Measurements from ENCODE around the gene THEM4. TPM values are rescaled to one million over a fixed set of nuclear protein-coding genes. Genes with fewer than 3 reads are reported as not detected.

The THEM4 gene
- 10 to 100 TPM in 1 of 6 donors, 1 to 10 TPM in 5; 6.1 to 11.3 (median 8.0) TPM for total RNA-seq
- 10 to 100 TPM; 17.8 to 27.8 TPM for polyA plus RNA-seq

DNA sequence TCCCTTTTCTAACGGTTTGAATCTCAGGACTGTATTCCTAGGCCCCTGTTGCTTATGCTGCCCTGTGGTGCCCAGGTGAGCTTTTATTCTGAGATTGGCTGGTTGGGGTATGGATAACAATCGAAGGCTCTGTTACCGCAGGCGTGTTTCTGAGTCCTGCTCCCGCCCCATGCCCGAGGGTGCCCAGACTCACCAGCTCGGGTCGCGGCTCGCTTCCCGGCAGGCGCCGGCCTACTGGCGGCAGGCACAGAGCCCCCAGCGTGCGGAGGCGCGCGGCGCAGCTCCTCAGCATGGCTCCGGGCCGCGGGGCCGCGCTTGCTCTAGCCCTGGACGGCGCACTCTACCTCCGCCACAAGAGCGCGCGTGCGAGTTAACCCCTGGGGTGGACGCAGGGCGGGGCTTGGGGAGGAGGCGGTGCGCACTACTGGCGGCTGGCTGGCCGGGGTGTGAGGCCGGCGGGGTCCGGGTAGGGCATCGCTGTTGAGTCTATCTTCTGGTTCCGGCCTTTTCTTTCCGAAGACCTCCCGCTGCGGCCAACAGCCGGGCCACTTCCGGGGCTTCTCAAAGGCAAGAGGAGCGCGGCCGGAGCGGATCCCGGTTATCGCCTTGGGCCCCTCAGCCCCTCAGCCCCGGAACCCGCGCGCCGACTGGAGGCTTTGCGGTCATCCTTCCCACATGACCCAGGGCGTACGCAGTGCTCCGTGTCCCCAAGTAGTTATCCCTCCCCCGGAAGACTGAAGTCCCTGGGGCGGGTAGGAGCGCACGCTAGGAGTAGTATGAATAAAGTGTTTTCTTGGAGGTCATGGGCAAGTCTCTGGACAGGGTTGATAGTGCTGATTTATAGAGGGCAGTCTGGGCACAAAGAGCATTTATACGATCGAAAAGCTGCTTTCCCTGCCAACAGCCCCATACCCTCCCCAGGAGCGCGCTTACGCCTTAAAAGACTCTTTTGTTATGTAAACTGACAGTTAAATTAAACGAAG is at the start of gene THEM4:
TSS of gene THEM4 (minus strand) at position 345 of the 983 bp plus-strand sequence. CDS start at position 292, 53 bp downstream.
- FAIRE-seq: no peak
- intact Hi-C loops (cut with DNase I): no loop called here

DNA sequence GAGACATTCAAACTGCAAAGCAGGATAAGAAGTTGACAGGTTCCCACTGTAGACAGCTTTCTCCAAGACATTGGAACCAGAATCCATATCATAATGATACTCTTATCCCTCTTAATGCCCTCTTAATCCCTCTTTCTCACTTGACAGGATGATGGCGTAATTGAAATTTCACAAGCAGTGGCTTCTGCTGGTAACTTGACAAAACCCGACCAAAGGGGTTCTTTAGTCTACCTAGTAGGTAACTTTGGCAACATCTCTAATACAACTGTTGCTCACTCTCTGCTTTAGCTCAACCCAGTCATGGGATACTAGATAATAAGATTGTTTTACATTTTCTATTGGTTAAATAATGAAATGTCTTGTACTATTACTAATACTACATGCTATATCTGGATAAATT is 49.6 kb upstream of the THEM4 start:
- DNase-seq (no peak), ATAC-seq (no peak), FAIRE-seq (no peak)
- Histone ChIP-seq H3K36me3 (no peaks in the 10 kb centered on the region), H3K4me3 (no peak overlapping the region), H3K9me3 (no peaks in the 10 kb centered on the region), H3K4me1 (peaks cover 0 to 3% (median 0%) of the 10 kb centered on the region in 3 donors), H3K27me3 (no peaks in the 10 kb centered on the region), H3K27ac (no peak overlapping the region)
- intact Hi-C loops (cut with DNase I): no loop called here
- TF ChIP-seq, protein P1, sequence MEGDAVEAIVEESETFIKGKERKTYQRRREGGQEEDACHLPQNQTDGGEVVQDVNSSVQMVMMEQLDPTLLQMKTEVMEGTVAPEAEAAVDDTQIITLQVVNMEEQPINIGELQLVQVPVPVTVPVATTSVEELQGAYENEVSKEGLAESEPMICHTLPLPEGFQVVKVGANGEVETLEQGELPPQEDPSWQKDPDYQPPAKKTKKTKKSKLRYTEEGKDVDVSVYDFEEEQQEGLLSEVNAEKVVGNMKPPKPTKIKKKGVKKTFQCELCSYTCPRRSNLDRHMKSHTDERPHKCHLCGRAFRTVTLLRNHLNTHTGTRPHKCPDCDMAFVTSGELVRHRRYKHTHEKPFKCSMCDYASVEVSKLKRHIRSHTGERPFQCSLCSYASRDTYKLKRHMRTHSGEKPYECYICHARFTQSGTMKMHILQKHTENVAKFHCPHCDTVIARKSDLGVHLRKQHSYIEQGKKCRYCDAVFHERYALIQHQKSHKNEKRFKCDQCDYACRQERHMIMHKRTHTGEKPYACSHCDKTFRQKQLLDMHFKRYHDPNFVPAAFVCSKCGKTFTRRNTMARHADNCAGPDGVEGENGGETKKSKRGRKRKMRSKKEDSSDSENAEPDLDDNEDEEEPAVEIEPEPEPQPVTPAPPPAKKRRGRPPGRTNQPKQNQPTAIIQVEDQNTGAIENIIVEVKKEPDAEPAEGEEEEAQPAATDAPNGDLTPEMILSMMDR (IDR thresholded peaks at IDR 0.05): no peak
- 85 to 94% methylated on average over 2 of the region's 2 CpGs for WGBS, 2 donors

More for the DNA sequence above, at the start of gene THEM4:
- Histone ChIP-seq H3K27ac (peak within 1 kb of the TSS; percentile 86 to 93 (median 90)), H3K9me3 (no peaks in the 10 kb centered on the region), H3K27me3 (no peaks in the 10 kb centered on the region), H3K36me3 (no peaks in the 10 kb centered on the region), H3K4me3 (peak within 1 kb of the TSS; percentile 57 to 71 (median 63)), H3K4me1 (peaks cover 0 to 10% (median 5%) of the 10 kb centered on the region in 3 donors)
- TF ChIP-seq, protein P1 (IDR thresholded peaks at IDR 0.05): peak in 3 of 4 donors; percentile 10 to 27 (median 19)
- ATAC-seq (peak; percentile 97 to 100 (median 98)), DNase-seq (peak; percentile 98 to 99 (median 98))
- 1% methylated on average over 73 of the region's 73 CpGs for whole genome bisulfite sequencing, 2 donors

DNA sequence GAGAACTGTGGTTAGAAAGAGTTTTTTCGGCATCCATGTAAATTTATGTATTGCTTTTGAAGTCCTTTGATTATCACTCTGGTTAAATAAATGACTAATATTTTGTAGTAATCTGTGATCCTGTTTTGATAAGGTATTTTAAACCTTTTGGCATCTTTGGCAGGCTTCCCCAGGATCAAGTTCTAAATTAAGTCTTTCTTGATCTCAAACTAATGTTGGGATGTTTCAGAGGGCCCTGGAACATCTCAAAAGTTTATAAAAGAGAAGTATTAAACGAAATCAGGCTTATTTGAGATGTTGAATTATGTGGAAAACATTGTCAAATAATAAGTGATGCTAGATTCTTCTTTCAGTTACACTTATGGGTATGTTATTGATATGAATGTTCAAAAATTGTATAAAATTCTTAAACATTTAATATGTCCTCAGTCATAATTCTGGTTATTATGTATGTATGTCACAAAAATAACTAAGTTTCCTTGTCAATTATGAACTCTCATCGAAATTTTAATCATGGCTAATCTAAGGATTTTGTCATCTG is 47.7 kb upstream of the THEM4 start:
- H3K9me3 ChIP-seq: no peaks in the 10 kb centered on the region
- WGBS, 2 donors: 58 to 74% methylated on average over 3 of the region's 3 CpGs
- H3K4me3 ChIP-seq: no peak overlapping the region
- no peak for FAIRE-seq
- intact Hi-C loops (cut with DNase I): no loop called here
- no peak for DNase-seq
- H3K27me3 ChIP-seq: no peaks in the 10 kb centered on the region
- no peak for ATAC-seq
- peaks cover 0 to 3% (median 0%) of the 10 kb centered on the region in 3 donors for H3K4me1 ChIP-seq
- TF ChIP-seq, protein P1 (IDR thresholded peaks at IDR 0.05): no peak
- H3K36me3 ChIP-seq: no peaks in the 10 kb centered on the region
- no peak overlapping the region for H3K27ac ChIP-seq

DNA sequence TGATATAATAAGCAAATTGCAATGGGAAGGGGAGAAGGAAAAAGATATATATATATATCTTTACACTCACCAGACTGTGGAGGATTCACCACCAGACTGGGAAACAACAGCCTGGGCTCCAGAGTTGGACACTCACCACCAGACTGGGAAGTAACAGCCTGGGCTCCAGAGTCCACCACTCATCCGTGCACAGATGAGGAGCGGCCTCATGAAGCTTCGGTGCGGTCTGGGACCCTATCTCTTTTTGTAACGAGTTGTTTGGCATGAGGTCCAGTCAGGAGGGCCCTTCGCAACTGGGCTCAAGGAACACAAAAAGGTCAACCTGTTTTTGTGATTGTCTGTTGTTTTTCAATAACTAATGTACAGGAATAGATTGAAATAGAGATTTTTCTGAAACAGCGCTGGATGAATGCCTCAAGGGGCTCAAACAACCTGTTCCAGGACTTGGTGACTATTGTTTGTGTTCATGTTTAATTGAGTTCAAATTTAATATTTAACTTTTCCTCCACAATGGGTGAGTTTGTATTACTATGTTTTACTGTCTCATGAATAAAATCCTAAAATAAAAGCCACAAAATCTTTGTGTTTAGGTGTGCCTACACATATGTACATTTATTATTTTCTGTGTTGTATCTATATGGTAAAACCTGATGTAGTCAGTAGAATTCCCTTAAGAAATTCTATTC is 44.2 kb upstream of the THEM4 start:
- Histone ChIP-seq H3K27me3 (no peaks in the 10 kb centered on the region), H3K4me1 (no peaks in the 10 kb centered on the region), H3K4me3 (no peak overlapping the region), H3K27ac (peak overlapping the region in 2 of 4 donors; percentile 13 to 37), H3K9me3 (no peaks in the 10 kb centered on the region), H3K36me3 (no peaks in the 10 kb centered on the region)
- TF ChIP-seq, protein P1 (IDR thresholded peaks at IDR 0.05): no peak
- WGBS, 2 donors: 39 to 60% methylated on average over 7 of the region's 7 CpGs
- FAIRE-seq (no peak), ATAC-seq (peak in 1 of 4 donors; percentile 49), DNase-seq (no peak)
- intact Hi-C loops (cut with DNase I): no loop called here
